Liver (tissue), 9 donors: ENCODE data around the gene PEX14. TPM values are rescaled to one million over a fixed set of nuclear protein-coding genes. Genes with fewer than 3 reads are reported as not detected.
"Not testable (repeated sequence)": the region's sequence is repeated elsewhere in the genome, so short reads cannot be mapped to it uniquely, and the experiment has no call there.

Source experiments
- DNase-seq: peaks from one replicate; pipeline ENCODE4 v3.0.0-alpha.2; 2017; ENCODE audit warnings: low spot score
- H3K27ac ChIP-seq, 2 donors: one replicate each; pipeline ENCODE4 v1.7.0; 2013; ENCODE audit warnings: inconsistent platforms in 2 of 2, low read length in 2 of 2, control low read depth in 1 of 2, low read depth in 1 of 2, mild to moderate bottlenecking in 1 of 2
- H3K27me3 ChIP-seq, 4 donors: one replicate each; pipeline versions ENCODE4 v1.6.1 to v1.7.0; 2013; ENCODE audit warnings: low read length in 3 of 4, inconsistent platforms in 1 of 4, mild to moderate bottlenecking in 1 of 4, moderate library complexity in 1 of 4; ENCODE audit not compliant: control insufficient read depth in 4 of 4, insufficient read depth in 4 of 4
- H3K36me3 ChIP-seq, 4 donors: one replicate each; pipeline versions ENCODE4 v1.6.1 to v1.7.0; 2013; ENCODE audit warnings: low read length in 3 of 4, mild to moderate bottlenecking in 3 of 4, low read depth in 1 of 4, moderate library complexity in 1 of 4; ENCODE audit not compliant: control insufficient read depth in 4 of 4, insufficient read depth in 3 of 4
- H3K4me1 ChIP-seq, 4 donors: one replicate each; pipeline versions ENCODE4 v1.6.1 to v1.7.0; 2013; ENCODE audit warnings: low read length in 3 of 4, mild to moderate bottlenecking in 3 of 4, moderate library complexity in 1 of 4; ENCODE audit not compliant: control insufficient read depth in 4 of 4, insufficient read depth in 4 of 4
- H3K4me3 ChIP-seq, 3 donors: one replicate each; pipeline versions ENCODE4 v1.6.1 to v1.7.0; 2013; ENCODE audit warnings: low read length in 3 of 3, control low read depth in 1 of 3, low read depth in 1 of 3, mild to moderate bottlenecking in 1 of 3
- H3K9ac ChIP-seq, 2 donors: one replicate each; pipeline ENCODE4 v1.7.0; 2013; ENCODE audit warnings: low read length in 2 of 2, mild to moderate bottlenecking in 2 of 2, moderate library complexity in 2 of 2, control low read depth in 1 of 2, low read depth in 1 of 2
- H3K9me3 ChIP-seq, 4 donors: one replicate each; pipeline versions ENCODE4 v1.6.1 to v1.7.0; 2013; ENCODE audit warnings: low read length in 3 of 4; ENCODE audit not compliant: control insufficient read depth in 4 of 4
- EGR1 ChIP-seq, 2 donors: IDR thresholded peaks; 2 replicates each; pipeline ENCODE4 v1.6.1; 2016 to 2018; ENCODE audit warnings: antibody characterized with exemption in 2 of 2, low read depth in 2 of 2
- FOXA1 ChIP-seq: IDR thresholded peaks from 2 replicates; pipeline ENCODE4 v1.6.1; 2016; ENCODE audit warnings: antibody characterized with exemption
- FOXA2 ChIP-seq: IDR thresholded peaks from 2 replicates; pipeline ENCODE4 v1.6.1; 2016; ENCODE audit warnings: antibody characterized with exemption
- GABPA ChIP-seq, 2 donors: IDR thresholded peaks in 1 of 2; conservative IDR thresholded peaks in 1 of 2; 2 replicates each; pipeline ENCODE4 v1.6.1; 2016; ENCODE audit warnings: antibody characterized with exemption in 2 of 2, mild to moderate bottlenecking in 1 of 2, moderate library complexity in 1 of 2
- HNF4A ChIP-seq, 2 donors: conservative IDR thresholded peaks; 2 replicates each; pipeline ENCODE4 v1.6.1; 2016; ENCODE audit warnings: antibody characterized with exemption in 2 of 2, mild to moderate bottlenecking in 2 of 2
- MAX ChIP-seq: IDR thresholded peaks from 2 replicates; pipeline ENCODE4 v1.6.1; 2016; ENCODE audit warnings: antibody characterized with exemption
- NR2F2 ChIP-seq: IDR thresholded peaks from 2 replicates; pipeline ENCODE4 v1.6.1; 2016; ENCODE audit warnings: antibody characterized with exemption
- RAD21 ChIP-seq, 2 donors: IDR thresholded peaks; 2 replicates each; pipeline ENCODE4 v1.6.1; 2016; ENCODE audit warnings: antibody characterized with exemption in 2 of 2, mild to moderate bottlenecking in 2 of 2
- RXRA ChIP-seq, 2 donors: IDR thresholded peaks; 2 replicates each; pipeline ENCODE4 v1.6.1; 2017 to 2018; ENCODE audit warnings: antibody characterized with exemption in 2 of 2, mild to moderate bottlenecking in 1 of 2
- SP1 ChIP-seq: IDR thresholded peaks from 2 replicates; pipeline ENCODE4 v1.6.1; 2018; ENCODE audit warnings: antibody characterized with exemption, mild to moderate bottlenecking
- YY1 ChIP-seq: IDR thresholded peaks from 2 replicates; pipeline ENCODE4 v1.6.1; 2016; ENCODE audit warnings: antibody characterized with exemption, mild to moderate bottlenecking
- ZBTB33 ChIP-seq: IDR thresholded peaks from 2 replicates; pipeline ENCODE4 v1.6.1; 2016; ENCODE audit warnings: antibody characterized with exemption
- WGBS: extraction: QIAGEN DNeasy Blood & Tissue Kit; methylation state at CpG from one replicate; pipeline ENCODE4 v1.1.7; 2013; 5-methylcytosine and 5-hydroxymethylcytosine counted together
- polyA plus RNA-seq, 2 donors: library from polyadenylated mRNA; stranded (reverse) in 1 of 2; unstranded in 1 of 2; fragments of 200-250 nt in 1 of 2; fragments of >200 nt in 1 of 2; fragmentation: Nextera tagmentation in 1 of 2; extraction: Ambion mirVana in 1 of 2; gene quantifications; one replicate each; pipeline versions ENCODE4 v1.2.1 to v1.2.3, GENCODE V29; 2013 to 2015
- total RNA-seq, 2 donors: library from RNA; depleted of rRNA; stranded (reverse); fragments of >200 nt; gene quantifications; one replicate each; pipeline ENCODE4 v1.2.3, GENCODE V29; 2014
- donor health status: healthy.
- donor health status: healthy.
- donor health status: healthy.
- donor health status: healthy.
- donor health status: healthy.

The PEX14 gene
- total RNA-seq (10 to 100 TPM in 1 of 2 donors, 1 to 10 TPM in 1; 7.1 to 11.5 TPM), polyA plus RNA-seq (10 to 100 TPM; 11.9 to 16.1 TPM)

GRCh38 chr1:10474613-10475507 is at the start of gene PEX14:
Gene PEX14 (plus strand): TSS chr1:10474950. CDS start chr1:10474967, 17 bp downstream.
- TF ChIP-seq EGR1 (IDR thresholded peaks at IDR 0.05; ENCODE audit: low read depth in 2 of 2) (no peak), FOXA1 (peak; percentile 20), HNF4A (conservative IDR thresholded peaks at IDR 0.05) (peak; percentile 21 to 47), SP1 (peak; percentile 40), YY1 (peak; percentile 97), ZBTB33 (peak; percentile 91), FOXA2 (no peak), GABPA (IDR thresholded peaks at IDR 0.05 in 1 of 2, conservative IDR thresholded peaks at IDR 0.05 in 1 of 2) (no peak), NR2F2 (peak; percentile 38), MAX (peak; percentile 42), RAD21 (IDR thresholded peaks at IDR 0.05) (no peak), RXRA (IDR thresholded peaks at IDR 0.05) (peak; percentile 56 to 69)
- H3K4me3 ChIP-seq = peak within 1 kb of the TSS; percentile 86 to 96 (median 91)
- peaks cover 7 to 56% (median 43%) of the 10 kb centered on the region in 4 donors for H3K4me1 ChIP-seq
- peak within 1 kb of the TSS; percentile 56 to 94 for H3K9ac ChIP-seq
- peak within 1 kb of the TSS; percentile 64 to 83 for H3K27ac ChIP-seq
- 12% methylated on average over 50 of the region's 50 CpGs for WGBS
- DNase-seq = peak; percentile 82
- H3K36me3 ChIP-seq = peaks cover 0 to 4% (median 0%) of the 10 kb centered on the region in 4 donors
- no peaks in the 10 kb centered on the region for H3K27me3 ChIP-seq
- H3K9me3 ChIP-seq = no peaks in the 10 kb centered on the region

GRCh38 chr1:10425826-10426534 is 48.8 kb upstream of the PEX14 start:
- H3K27me3 ChIP-seq, H3K9me3 ChIP-seq, H3K4me3 ChIP-seq, DNase-seq, H3K36me3 ChIP-seq, H3K9ac ChIP-seq, H3K27ac ChIP-seq: not testable (repeated sequence)
- 88% methylated on average over 21 of the region's 21 CpGs for WGBS
- H3K4me1 ChIP-seq = peaks cover 2 to 12% (median 6%) of the 10 kb centered on the region in 4 donors

- H3K4me3 ChIP-seq, H3K9me3 ChIP-seq, H3K36me3 ChIP-seq, H3K27me3 ChIP-seq, H3K27ac ChIP-seq, DNase-seq, H3K9ac ChIP-seq: not testable (repeated sequence)
- peaks cover 2 to 17% (median 11%) of the 10 kb centered on the region in 4 donors for H3K4me1 ChIP-seq
- 97% methylated on average over 21 of the region's 21 CpGs for WGBS
Observed at GRCh38 chr1:10426535-10426848, 48.3 kb upstream of the PEX14 start.
